KBM-7 (cell line): Measurements from ENCODE around the gene NELL1.

Experiments
- DNase-seq: peaks from one replicate; pipeline ENCODE4 v3.0.0-alpha.2; 2015
- in situ Hi-C: fragments of 300-500 bp; cut with MboI; formaldehyde crosslinking; loops from 2 replicates; pipeline ENCODE4 v1.14.3; 2020; ENCODE audit warnings: low sequenced_read_pairs, low pct_unique_long_range_greater_than_20kb, mixed read lengths

NELL1 gene

GRCh38 chr11:21048626-21049025 is 379.2 kb downstream of the NELL1 start:
- no peak for DNase-seq
- in situ Hi-C loops = no loop called here

GRCh38 chr11:21053466-21053865 is 384.1 kb downstream of the NELL1 start:
- in situ Hi-C loops = no loop called here
- no peak for DNase-seq

DNA sequence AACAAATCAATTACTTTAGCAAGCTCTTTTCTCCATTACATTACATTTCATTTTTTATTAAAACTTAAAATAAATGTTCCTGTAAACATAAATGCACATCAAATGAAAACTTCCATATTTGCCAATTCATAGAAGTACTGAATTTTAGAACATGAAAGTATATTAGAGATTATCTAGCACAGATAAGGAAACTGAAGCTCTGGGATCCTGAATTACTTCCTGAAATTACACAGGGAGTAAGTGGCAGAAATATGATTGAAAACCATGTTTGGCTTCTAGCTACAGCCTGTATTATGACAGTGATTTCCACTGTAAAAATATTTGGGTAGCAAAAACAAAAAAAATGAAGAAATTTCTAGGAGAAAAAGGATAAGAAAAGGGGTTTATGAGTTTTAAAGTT is 387.3 kb downstream of the NELL1 start:
- in situ Hi-C loops = no loop called here
- DNase-seq = no peak

- in situ Hi-C loops = no loop called here
- DNase-seq = no peak
Observed at GRCh38 chr11:21059879-21060278, 390.5 kb downstream of the NELL1 start.

DNA sequence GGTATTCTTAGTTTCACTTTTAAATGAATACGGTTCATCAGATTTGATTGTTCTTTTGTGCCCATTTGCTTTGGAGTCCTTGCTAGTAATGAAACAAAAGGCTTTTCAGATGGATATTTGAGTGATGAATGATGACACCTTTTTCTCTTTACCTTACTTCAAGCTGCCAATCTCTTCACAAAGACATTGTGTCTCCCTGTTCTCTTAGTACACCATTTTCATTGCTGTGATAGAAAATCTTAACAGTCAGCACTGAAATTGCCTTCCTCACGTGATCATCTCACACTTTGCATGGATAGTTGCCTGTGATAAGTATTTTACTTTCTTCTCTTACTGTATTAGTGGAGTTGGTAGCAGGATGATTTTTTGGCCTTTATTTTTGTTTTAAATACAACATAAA is 396.6 kb downstream of the NELL1 start:
- in situ Hi-C loops = no loop called here
- DNase-seq = no peak

GRCh38 chr11:21068886-21069285 is 399.5 kb downstream of the NELL1 start:
- in situ Hi-C loops = no loop called here
- DNase-seq = no peak

GRCh38 chr11:21069909-21070308 is 400.5 kb downstream of the NELL1 start:
- DNase-seq = no peak
- in situ Hi-C loops = no loop called here

DNA sequence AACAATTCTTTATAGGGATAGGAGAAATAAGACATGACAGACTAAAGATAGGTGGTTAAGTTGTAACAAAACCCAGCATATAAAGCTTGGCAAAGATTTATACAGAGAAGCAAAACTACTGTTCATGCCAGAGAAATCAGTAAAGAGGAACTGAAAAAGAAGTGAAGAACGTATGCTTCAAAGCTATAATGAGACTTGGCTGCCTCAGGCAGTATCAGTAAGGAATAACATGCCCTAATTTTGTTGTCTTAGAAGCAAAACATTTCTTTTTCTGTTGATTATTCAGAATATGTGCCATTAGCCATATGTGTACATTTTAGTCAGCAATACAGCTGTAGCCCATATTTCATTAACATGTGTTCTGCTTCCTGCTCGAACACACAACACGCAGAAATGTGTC is 403.2 kb downstream of the NELL1 start:
- DNase-seq = no peak
- in situ Hi-C loops = no loop called here

DNA sequence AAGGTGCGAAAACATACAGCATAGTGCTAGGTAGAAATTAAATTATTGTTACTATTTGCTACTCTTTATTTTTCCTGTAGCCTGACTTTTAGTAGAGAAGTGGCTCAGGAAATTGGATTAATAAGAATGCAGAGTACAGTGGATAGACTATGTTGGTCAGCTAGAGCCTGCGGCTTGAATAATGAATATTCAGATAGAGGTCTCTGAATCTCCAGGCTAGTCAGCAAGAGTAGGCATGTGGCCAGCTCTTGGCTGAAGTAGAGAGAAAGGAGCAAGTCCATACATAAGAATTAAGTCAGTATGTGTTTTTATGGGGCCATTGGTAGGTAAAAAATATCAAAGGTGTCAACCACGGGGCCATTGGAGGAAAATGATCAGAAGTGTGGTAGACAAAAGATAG is 413.5 kb downstream of the NELL1 start:
- no peak for DNase-seq
- in situ Hi-C loops = no loop called here

- no peak for DNase-seq
- in situ Hi-C loops = no loop called here
Observed at GRCh38 chr11:21088930-21089329, 419.5 kb downstream of the NELL1 start.

DNA sequence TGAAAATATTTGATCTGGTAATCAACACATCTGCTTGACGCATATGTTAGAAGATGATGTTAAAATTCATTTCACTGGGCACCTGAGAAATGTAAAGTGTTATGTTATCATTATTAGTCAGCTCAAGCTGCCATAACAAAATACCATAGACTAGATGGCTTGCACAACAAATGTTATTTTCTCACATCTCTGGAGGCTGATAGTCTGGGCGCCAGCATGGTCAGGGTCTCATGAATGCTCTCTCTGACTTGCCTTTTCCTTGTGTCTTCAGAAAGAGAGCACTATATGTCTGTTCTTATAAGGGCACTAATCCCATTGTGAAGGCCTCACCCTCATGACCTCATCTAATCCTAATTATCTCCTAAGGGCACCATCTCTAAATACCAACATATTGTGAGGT is 435.3 kb downstream of the NELL1 start:
- in situ Hi-C loops = no loop called here
- DNase-seq = no peak

DNA sequence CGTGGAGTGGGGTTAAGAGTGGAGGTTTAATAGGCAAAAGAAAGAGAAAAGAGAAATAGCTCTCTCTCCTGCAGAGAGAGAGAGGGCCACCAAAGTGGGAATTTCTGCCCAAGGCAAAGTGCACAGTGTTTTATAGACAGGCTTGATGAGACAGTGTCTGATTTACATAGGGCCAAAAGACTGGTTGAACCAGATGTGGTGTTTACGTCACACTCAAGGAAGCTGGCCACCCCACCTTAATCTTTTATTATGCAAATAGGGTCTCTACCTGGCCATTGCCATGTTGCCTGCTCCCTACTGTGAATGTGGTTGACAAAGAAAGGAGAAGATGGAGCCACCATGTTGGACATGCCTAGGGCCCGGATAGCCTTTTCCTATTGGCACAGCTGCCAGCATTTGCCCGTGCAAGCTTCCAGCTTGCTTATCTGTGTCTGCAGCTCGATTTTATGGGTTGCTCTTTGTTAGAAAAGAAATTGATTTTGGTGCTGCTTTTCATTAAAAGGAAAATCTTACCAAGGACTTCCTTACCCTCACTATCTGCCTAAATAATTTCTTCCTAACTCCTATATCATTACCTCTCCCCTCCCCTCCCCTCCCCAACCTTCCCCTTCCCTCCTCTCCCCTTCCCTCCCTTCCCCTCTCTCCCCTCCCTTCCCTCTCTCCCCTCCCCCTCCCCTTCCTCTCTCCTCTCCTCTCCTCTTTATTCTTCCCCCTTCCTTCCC is 436.0 kb downstream of the NELL1 start:
- no peak for DNase-seq
- in situ Hi-C loops = no loop called here

DNA sequence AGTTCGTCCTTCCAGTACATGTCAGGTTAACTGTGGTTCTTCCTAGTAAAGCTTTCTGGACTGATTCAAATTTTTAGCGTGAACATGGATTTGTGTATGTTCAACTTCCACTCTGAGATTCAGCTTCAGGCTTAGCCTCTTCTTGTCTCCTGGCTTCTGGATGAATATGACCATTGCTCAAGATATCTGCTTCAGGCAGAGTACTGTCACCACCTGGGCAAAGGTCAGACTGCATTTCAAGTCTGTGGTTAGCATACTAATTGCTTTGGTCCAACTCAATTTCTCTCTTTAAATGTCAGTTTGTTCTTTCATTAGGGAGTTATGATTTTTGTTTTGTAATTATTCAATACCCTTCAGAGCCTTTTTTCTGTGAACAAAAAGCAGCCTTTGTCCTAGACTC is 440.0 kb downstream of the NELL1 start:
- DNase-seq = no peak
- in situ Hi-C loops = no loop called here

GRCh38 chr11:21110415-21110814 is 441.0 kb downstream of the NELL1 start:
- in situ Hi-C loops = no loop called here
- no peak for DNase-seq

DNA sequence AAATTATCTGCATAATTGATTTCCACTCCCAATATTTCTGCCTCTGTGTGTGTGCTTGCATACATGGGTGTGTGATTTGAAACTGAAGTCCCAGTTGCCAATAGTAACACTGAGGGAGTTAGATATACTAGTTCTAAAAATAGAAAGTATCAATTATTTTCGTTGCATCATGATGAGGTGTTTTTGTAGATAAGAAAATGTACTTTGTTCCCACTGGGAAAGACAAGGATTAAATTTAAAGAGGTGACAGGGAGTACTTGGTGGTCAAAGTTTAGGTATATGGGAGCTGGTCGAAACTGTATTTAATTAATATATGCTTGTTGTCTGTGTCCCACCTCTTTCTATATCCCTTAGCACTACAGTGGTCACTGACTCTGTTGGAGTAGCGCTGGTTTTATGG is 444.5 kb downstream of the NELL1 start:
- DNase-seq = no peak
- in situ Hi-C loops = no loop called here

DNA sequence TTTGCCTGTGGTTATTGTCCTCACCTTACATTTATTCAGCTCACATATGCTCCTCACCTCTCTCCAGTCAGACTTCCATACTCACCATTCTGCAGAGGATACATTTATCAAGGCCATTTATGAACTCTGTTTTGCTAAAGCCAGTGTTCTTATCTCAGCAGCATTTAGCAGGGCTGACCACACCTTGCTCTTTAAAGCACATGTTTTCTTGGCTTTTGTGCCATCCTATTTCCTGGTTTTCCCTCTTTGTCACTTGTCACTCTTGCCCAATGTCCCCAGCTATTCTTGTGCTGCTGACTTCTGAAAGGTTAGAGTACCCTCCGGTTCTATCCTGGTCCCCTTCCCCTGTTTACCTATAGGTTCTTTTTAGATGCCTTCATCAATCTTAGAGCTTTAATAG is 446.6 kb downstream of the NELL1 start:
- in situ Hi-C loops = no loop called here
- DNase-seq = no peak

DNA sequence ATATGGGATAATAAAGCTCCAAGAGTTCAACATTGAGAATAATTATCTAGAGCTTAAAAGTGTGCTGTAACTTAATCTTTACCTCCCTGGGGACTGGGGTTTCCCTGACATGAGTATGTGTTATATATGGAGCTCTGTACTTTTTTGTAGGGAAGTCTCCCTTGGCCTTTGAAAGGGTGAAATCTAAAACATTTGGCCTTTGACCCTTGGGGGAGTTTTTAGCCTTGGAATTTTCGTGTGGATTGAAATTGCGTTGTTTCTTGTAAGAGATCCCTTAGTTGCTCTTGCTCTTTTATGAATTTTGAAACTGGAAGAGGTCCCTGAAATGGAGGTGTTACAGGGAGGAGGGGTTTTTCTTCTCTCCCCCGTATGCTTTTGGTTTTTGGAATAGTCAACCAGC is 450.0 kb downstream of the NELL1 start:
- in situ Hi-C loops = no loop called here
- DNase-seq = no peak

GRCh38 chr11:21121991-21122390 is 452.6 kb downstream of the NELL1 start:
- no peak for DNase-seq
- in situ Hi-C loops = no loop called here

DNA sequence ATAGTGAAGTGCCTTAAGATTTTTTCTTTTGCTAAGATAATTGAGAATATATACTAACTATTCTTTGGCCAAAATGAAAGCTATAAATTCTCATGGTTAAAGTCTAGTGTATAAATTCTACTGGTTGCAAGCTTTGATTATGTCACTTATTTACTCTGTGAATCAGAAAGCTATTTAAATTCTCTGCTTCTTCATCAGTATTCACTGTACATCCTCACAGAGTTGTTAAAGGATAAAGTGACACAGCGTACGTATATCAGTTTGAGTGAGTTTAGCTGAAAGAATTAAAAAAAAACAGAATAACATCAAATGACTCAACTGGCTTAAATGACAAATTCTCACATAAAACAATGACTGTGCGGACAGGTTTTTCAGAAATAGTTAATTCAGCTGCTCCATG is 453.1 kb downstream of the NELL1 start:
- DNase-seq = no peak
- in situ Hi-C loops = no loop called here

DNA sequence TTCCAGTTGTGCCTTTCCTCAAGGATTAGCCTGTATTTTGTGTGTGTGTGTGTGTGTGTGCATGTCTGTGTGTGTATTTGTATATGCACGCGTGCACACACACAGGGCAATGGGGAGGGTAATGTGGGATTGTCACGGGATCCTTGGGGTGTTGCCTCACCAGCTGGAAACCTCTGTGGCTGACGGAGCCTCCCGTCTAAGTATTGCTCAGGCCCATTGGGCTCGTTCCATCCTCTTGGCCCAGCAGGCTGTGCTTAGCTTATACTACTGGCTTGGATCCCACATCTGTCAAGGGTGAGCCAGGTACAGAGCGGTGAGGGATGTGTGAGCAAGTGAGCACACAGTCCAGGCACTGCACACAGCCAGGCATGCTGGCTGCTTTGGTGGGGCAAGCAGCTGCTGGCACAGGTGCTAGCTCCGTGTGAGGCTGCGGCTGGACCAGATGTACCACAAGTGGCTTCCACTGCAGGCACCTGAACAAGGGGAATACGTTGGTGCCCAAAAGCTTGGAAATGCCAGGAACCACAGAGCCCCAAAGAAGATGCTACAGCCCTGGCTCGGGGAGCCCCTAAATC is 462.8 kb downstream of the NELL1 start:
- no peak for DNase-seq
- in situ Hi-C loops = no loop called here

- DNase-seq = no peak
- in situ Hi-C loops = no loop called here
Observed at GRCh38 chr11:21133244-21133643, 463.9 kb downstream of the NELL1 start.
